ENCODE measurements around the gene C19orf25.
"Not testable (repeated sequence)": the region's sequence is repeated elsewhere in the genome, so short reads cannot be mapped to it uniquely, and the experiment has no call there.

The C19orf25 gene

DNA sequence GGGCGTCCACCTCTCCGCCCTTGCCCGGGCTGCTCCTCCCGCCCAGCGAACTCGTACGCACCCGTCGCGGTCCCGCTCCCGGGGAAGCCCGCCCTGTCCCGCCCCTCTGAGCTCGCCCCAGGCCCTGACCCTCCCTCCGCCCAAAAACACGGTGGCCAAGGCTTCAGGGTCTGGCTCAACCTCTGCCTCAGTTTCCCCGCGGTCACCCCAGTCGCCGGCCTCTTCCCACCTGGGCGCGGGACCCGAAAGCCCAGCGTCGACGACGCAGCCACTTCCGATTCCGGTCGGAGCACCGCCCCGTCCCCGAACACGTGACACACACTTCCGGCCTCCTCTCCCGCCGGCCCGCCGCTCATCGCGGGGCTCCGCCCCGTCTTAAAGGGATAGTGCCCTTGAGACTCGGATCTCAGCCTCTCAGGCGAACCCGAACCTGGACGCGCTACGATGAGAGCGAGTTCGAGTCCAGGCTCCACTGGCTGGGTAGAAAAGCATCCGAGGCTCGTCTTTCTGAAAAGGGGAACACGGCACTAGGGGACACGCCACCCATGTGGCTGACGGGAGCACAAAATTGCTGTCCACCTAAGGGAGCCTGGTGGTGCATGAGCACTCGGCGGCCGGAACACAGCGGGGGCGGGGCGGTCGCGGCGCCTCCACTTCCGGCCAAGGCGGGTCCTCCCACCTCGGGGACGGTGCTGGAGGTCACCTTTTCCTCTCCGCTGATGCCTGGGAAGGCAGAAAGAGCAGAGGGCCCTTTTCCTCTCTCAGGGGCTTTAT lies at the start of gene C19orf25:
C19orf25 (minus strand) TSS at position 282 of the 774 bp plus-strand sequence. CDS start 312 bp downstream, outside the sequence.
- in situ Hi-C loops (cut with HindIII; ENCODE audit: low sequenced_read_pairs), result no loop called here

DNA sequence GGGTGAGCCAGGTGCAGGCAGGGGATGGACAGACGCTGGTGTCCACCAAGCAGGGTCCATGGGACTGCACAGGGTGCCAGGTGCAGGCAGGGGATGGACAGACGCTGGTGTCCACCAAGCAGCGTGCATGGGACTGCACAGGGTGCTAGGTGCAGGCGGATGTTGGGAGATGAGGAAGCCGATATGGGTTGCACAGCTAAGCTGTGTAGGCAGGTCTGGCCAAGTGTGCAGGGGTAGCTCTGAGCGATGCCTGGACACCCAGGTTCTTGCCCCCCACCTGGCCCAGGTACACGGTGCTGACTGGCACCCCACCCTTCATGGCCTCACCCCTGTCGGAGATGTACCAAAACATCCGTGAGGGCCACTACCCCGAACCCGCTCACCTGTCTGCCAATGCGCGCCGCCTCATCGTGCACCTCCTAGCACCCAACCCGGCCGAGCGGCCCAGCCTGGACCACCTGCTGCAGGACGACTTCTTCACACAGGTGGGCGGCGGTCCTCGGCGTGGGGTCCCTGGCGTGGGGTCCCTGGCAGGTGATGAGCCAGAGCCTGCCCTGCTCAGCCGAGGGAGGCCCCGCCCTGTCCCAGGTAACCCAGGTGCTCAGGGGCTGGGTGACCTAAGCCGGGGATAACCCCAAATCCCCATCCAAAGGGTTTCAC lies 48.8 kb upstream of the C19orf25 start:
- in situ Hi-C loops (cut with HindIII; ENCODE audit: low sequenced_read_pairs), result no loop called here

DNA sequence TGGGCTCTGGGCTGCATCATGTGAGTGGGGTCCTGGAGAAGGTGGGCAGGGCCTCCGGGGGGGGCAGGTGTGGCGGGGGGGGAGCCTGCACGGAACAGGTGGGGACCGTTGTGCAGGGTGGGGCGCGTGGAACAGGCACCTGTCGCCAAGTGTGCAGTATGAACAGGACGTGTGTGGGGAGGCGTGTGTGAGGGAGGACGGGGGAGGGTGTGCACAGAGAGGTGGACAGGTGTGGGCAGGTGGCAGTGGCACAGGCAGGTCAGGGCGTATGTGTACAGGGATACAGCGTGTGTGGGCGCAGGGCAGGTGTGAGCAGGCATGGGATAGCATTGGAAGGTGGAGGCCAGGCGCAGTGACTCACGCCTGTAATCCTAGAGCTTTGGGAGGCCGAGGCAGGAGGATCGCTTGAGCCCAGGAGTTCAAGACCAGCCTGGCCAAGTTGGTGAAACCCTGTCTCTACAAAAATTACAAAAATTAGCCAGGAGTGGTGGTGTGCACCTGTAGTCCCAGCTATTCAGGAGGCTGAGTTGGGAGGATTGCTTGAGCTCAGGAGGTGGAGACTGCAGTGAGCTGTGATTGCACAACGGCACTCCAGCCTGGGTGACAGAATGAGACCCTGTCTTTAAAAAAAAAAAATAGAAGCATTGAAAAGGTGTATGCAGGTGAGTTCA lies 48.1 kb upstream of the C19orf25 start:
- in situ Hi-C loops (cut with HindIII; ENCODE audit: low sequenced_read_pairs), result no loop called here

DNA sequence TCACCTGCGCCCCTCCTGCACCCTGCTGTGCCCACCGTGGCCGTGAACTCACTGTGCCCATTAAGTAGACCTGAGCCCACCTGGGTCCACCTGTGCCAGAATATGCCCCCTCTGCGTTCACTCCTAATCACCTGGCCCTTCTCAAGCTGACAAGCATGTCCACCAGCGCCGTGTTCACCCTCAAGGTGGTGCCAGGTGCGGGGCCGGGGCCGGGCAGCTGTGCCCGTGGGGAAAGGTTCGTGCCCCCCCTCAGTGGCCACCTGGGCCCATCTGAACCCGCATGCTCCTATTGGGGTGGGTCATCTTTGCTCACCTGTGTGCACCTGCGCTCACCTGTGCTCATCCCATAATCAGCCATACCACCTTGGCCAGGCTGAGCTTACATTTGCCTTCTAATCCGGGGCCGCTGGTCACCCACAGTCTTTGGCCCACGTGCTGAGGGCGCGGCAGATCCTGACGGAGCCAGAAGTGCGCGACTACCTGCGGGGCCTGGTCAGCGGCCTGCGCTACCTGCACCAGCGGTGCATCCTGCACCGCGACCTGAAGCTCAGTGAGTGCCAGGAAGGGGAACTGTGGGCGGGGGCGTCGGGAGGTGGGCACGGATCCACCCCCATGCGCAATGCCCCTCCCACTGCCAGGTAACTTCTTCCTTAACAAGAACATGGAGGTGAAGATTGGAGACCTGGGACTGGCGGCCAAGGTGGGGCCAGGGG lies 47.2 kb upstream of the C19orf25 start:
- in situ Hi-C loops (cut with HindIII; ENCODE audit: low sequenced_read_pairs), result no loop called here

DNA sequence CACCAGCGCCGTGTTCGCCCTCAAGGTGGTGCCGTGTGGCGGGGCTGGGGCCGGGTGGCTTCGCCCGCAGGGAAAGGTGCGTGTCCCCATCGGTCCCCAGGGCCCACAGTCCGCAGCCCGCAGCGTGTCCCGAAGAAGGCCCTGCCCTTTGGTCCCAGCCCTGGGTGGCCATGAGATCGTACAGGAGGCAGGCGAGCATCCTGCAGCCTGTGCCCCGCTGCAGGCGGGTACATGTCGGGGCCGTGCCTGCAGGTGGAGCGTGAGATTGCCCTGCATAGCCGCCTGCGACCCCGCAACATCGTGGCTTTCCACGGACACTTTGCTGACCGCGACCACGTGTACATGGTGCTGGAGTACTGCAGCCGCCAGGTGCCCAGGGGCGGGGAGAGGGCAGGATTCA lies 46.3 kb upstream of the C19orf25 start:
- in situ Hi-C loops (cut with HindIII; ENCODE audit: low sequenced_read_pairs), result no loop called here

DNA sequence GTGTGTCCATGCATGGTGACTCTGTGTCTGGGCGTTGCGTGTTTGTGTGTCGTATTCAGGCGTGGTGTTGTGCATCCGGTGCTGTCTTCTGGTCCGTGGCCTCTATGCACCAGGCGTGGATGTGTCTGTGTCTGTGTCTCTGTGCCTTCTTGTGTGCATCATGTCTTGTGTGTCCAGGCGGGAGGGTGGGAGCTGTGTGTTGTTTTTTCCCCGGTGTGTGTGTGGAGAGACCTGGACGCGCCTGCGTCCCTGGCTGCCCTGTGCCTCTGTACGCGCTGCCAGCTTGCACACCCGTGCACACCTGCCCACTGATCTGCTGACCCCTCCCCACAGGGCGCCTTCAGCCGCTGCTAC lies 45.9 kb upstream of the C19orf25 start:
- in situ Hi-C loops (cut with HindIII; ENCODE audit: low sequenced_read_pairs), result no loop called here

DNA sequence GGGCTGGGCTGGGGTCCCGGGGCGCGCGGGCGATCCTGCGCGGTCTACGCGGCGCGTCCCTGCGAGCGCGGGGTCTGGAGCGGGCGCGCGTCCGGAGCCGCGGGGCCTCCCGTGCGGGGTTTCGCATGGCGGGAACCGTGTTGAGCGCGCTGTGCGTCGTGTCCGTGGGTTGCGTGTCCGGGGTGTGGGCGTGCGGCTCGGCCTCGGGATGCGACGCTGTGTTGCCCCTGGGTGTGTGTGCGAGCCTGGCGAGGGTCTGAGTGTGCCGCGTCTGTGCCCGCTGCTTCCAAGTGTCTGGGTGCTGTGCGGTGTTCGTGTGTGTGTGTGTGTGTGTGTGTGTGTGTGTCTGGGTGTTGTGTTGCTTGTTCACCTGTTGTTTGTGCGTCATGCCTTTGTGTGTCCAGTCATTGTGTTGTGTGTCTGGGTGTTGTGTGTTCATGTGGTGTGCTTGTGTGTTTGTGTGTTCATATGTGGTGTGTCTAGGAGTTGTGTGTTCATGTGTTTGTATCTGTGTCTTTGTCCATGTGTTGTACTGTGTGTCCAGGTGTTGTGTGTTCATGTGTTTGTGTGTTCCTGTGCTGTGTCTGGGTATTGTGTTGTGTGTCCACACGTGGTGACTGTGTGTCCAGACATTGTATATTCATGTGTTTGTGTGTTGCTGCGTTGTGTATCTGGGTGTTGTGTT lies 45.4 kb upstream of the C19orf25 start:
- in situ Hi-C loops (cut with HindIII; ENCODE audit: low sequenced_read_pairs), result no loop called here

DNA sequence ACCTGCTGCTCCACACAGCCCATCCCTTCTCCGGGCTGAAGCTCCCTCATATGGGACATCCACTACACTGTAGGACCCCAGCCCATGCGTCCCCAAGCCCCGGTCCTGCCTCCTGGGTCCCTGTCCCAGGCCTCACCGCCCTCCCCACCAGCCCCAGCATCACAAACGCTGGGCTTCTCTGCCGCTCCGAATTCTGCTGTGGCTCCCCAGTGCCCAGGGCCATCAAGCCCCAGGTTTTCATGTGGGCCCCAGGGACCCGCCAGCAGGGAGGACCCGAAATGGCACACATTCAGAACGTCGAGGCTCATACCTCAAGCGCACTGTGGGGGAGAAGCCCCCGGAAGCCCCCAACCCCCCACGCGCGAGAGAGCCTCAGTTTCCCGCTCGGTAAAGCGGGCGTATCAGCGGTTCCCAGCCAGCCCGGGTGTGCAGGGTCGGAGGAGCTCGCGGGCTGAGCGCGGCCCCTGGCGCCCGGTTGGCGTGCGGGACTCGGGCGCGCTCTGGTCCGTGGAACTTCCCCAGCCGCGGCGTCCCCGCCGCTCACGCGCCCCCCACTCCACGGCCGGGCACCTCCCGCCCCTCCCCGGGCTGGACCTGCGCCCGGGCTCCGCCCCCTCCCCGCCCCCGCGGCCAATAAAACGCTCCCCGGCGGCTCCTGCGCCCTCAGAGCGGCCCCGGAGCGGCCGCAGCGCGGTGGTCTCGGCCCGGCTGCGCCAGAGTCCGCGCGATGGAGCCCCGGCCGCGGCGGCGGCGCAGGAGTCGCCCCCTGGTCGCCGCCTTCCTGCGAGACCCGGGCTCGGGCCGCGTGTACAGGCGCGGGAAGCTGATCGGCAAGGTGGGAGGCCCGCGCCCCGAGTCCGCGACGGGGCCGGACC lies 44.6 kb upstream of the C19orf25 start, which contains the start of gene PLK5:
PLK5 (plus strand) TSS at position 666 of the 875 bp plus-strand sequence. CDS start 2,920 bp downstream, outside the sequence.
- in situ Hi-C loops (cut with HindIII; ENCODE audit: low sequenced_read_pairs), result no loop called here

DNA sequence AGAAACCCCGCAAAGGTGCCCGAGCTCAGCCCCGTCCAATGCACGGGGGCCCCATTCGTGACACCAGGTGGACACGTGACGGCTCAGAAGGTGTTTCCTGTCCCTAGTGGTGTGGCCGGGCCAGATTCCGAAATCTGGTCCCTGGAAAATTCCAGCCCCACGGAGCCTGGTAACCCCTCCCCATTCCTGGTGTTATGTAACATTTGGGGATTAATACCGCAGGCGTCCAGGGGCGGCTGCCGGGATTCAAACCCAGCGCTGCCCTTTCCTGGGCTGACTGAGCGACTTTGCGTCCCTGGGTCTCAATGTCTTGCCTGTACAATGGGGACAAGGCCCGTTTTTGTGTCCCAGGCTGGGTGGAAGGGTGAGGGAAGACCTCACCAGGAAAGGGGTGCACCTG lies 43.8 kb upstream of the C19orf25 start:
- in situ Hi-C loops (cut with HindIII; ENCODE audit: low sequenced_read_pairs), result no loop called here

DNA sequence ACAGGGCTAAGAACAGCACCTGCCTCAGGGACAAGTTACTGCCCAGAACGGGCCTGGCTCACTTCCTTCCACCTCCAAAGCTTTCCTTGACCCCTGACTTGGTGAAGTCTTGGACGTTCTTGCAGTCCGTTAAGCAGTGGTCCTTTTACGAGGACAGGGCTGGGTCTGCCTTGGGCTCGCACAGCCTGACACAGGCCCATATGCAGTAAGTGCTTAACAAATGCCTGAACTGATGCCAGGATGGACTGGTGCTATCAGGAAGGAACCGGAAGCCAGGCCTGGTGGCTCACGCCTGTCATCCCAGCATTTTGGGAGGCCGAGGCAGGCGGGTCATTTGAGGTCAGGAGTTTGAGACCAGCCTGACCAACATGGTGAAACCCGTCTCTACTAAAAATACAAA lies 43.0 kb upstream of the C19orf25 start:
- in situ Hi-C loops (cut with HindIII; ENCODE audit: low sequenced_read_pairs), result no loop called here

DNA sequence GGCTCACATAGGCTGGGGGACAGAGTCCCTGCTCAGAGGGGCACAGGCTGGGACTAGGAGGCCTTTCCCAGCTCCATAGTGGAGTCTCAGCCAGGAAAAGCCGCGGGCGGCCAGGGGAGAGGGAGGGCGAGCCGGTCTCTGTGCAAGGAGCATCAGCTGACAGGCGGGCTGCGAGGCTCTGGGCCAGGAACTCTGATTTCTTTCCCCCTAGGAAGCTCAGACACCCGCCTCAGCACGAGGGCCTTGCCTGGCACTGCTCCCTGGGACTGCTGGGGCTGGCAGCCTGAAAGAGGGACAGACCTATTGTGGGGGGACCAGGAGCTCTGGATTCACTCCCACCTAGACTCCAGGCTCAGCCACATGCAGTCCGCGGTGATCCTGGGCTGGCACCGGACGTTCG lies 42.6 kb upstream of the C19orf25 start:
- in situ Hi-C loops (cut with HindIII; ENCODE audit: low sequenced_read_pairs), result no loop called here

DNA sequence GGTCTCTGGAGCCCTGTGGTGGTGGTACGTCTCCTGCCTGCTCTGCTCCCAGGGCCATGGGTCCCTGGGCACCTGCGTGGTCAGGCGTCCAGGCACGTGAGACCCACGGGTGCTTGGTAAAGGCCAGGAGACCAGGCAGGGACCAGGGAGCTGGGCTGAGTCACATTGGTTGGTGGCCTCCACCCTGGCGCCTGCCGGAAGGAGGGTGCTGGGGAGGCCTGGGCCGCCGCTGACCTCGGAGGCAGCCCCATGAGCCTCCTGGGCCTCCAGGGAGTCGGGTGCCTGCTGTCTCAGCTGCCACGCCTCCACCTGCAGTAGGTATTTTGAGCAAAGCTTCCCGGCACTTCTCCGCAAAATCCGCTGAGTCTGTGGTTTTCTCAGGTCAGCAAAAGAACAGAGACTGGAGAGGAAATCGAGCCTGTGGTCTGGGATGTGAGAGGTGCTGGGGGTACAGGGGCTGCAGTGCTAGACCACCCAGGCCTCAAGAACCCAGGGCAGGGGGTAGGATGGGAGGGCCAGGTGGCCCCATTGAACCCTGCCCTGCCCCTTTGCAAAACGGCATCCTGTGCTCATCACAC lies 41.3 kb upstream of the C19orf25 start:
- in situ Hi-C loops (cut with HindIII; ENCODE audit: low sequenced_read_pairs), result no loop called here

DNA sequence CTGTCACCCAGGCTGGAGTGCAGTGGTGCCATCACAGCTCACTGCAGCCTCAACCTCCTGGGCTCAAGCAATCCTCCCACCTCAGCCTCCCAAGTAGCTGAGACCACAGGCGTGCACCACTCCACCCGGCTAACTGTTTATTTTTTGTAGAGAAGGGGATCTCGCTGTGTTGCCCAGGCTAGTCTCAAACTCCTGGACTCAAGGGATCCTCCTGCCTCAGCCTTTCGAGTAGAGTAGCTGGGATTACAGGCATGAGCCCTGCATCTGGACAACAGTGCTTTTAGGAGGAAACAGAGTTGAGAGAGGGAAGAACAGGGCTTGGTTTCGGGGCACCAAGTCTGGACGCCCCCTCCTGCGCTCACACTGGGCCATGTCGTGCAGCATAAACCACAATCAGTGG lies 40.8 kb upstream of the C19orf25 start:
- in situ Hi-C loops (cut with HindIII; ENCODE audit: low sequenced_read_pairs), result not testable (repeated sequence)

DNA sequence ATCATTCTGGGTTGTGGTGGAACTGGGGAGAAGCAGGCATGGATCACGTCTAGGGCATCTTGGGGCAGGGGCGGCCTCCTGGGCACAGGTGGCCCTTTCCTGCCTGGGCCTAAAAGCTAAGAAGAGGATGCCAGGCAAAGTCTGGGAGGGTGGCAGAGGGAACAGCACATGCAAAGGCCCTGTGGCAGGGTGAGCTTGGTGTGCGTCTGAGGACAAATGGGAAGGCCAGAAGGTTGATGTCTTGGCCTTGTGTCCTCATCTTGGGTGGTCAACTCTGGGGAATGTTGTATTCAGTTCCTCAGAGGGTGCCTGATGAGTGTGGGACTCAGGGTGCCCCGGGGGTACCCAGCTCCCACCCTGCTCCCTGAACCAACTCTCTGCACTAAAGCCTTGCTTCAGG lies 39.5 kb upstream of the C19orf25 start:
- in situ Hi-C loops (cut with HindIII; ENCODE audit: low sequenced_read_pairs), result no loop called here

DNA sequence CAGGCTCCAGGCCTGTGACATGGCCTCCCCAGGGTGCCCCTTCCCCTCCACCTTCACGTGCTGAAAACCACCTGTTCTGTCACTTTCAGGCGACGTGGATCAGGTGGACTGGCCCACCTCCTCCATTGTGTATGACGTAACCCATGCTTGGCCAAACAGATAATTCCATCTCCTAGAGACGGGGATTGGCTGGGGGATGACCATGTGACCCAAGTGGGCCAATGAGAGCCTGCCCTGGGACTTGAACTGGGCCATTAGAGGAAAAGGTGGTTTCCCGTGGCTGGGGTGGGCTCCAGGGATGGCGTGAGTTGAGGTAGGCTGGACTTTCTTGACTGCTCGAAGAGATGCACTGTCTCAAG lies 37.4 kb upstream of the C19orf25 start:
- in situ Hi-C loops (cut with HindIII; ENCODE audit: low sequenced_read_pairs), result no loop called here

DNA sequence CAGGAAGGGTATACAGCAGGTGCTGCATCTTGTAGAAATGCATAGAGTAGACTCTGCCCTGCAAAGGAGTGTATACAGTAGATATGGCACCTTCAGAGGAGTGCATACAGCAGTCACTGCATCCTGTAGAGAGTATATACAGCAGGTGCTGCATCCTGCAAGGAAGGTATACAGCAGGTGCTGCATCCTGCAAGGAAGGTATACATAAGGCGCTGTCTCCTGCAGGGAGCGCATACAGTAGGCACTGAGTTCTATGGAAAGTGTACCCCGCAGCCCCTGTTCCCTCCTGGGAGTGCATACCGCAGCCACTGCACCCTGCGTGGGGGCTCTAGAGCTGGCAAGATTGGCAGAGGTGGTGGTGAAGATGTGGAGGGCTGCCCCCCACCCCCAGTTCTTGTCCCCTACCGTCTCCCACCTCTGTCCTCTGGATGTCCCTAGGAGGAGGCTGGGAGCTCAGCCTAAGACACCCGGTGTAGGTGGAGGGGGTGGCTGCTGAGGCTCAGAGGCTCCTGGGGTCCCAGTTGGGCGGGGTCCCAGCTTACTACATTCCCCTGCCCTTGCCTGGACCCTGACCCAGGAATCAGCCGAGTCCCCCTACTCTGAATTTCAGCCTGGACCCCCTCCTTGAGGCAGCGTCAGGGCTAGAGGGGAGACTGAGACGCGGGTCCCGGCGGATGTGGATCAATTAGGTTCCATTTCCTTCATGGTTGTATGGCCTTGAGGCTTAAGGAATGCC lies 36.1 kb upstream of the C19orf25 start:
- in situ Hi-C loops (cut with HindIII; ENCODE audit: low sequenced_read_pairs), result no loop called here

DNA sequence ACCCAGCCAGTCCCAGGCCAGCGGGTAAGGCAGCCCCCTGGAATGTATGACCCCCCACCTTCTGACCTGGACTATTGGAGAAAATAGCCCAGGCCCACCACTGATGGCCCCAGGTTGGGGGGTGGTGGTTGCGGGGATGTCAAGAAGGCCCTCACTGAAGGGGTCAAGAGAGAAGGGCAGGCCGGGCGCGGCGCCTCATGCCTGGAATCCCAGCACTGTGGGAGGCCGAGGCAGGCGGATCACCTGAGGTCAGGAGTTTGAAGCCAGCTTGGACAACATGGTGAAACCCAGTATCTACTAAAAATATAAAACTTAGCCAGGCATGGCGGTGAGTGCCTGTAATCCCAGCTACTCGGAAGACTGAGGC lies 35.3 kb upstream of the C19orf25 start:
- in situ Hi-C loops (cut with HindIII; ENCODE audit: low sequenced_read_pairs), result no loop called here

DNA sequence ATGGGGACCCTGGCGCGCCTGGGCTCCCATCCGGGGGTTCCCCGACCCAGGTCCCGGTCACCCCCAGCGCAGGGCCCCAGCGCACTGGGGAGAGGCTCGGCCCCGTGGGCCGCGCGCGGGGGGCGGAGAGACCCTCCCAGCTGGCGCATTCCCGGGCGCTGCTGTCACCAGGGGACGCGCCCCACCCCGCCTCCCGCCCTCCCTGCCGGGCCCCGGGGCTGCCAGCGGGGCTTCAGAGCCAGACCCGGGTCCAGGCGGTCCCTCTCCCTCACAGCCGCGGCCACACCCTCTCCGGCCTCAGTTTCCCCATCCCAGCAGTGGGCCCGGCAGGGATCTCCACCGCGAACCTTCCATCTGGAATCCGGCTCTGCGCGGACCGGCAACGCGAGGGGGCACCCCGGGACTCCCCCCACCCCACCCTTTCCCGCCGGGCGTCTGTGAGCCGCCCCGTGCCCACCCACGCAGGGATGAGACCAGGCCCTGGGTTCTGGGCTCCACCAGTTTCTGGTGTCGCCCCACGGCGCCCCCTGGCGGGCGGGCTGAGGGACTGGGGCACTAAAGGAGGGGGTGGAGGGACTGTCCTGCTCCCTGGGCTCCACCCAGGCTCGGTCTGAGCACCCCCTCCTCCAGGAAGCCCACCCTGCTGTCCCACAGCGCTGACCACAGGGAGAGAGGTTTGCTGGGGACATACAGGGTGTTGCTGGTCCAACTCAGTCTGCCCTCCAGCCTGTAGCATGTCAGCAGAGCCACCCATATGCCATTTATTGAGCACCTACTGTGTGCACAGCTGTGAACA lies 34.7 kb upstream of the C19orf25 start:
- in situ Hi-C loops (cut with HindIII; ENCODE audit: low sequenced_read_pairs), result no loop called here

All from DLD1 (cell line).